CD14-positive monocyte (primary cell): ENCODE measurements around the gene FNDC1. TPM values are rescaled to one million over a fixed set of nuclear protein-coding genes. Genes with fewer than 3 reads are reported as not detected.

Experiments
- DNase-seq, 3 donors: peaks; one replicate each; pipeline ENCODE4 v3.0.0-alpha.2; 2011 to 2022
- H2AFZ ChIP-seq: 2 replicates; pipeline ENCODE4 v1.6.0; 2012; ENCODE audit warnings: mild to moderate bottlenecking, low read depth, low read length, inconsistent platforms; ENCODE audit not compliant: insufficient read depth, poor library complexity, severe bottlenecking
- H3K27ac ChIP-seq, 2 donors: 1 replicate in 1 of 2; 2 replicates in 1 of 2; pipeline ENCODE4 v1.5.1; 2012 to 2013; ENCODE audit warnings: low read length in 2 of 2, control low read depth in 1 of 2, inconsistent platforms in 1 of 2, low read depth in 1 of 2, mild to moderate bottlenecking in 1 of 2
- H3K27me3 ChIP-seq, 2 donors: one replicate each; pipeline versions ENCODE4 v1.6.0 to v1.6.1; 2011 to 2013; ENCODE audit warnings: low read length in 2 of 2; ENCODE audit not compliant: control insufficient read depth in 2 of 2, insufficient read depth in 2 of 2
- H3K36me3 ChIP-seq, 2 donors: replicated peaks in 1 of 2; 1 replicate in 1 of 2; 2 replicates in 1 of 2; pipeline versions ENCODE4 v1.5.1 to v1.6.1; 2012 to 2013; ENCODE audit warnings: low read length in 2 of 2, control low read depth in 1 of 2, inconsistent platforms in 1 of 2, mild to moderate bottlenecking in 1 of 2; ENCODE audit not compliant: insufficient read depth in 2 of 2, control insufficient read depth in 1 of 2
- H3K4me1 ChIP-seq, 2 donors: 1 replicate in 1 of 2; 2 replicates in 1 of 2; pipeline versions ENCODE4 v1.5.1 to v1.6.1; 2012 to 2013; ENCODE audit warnings: low read length in 2 of 2, control low read depth in 1 of 2, inconsistent platforms in 1 of 2, mild to moderate bottlenecking in 1 of 2, moderate library complexity in 1 of 2; ENCODE audit not compliant: insufficient read depth in 2 of 2, control insufficient read depth in 1 of 2
- H3K4me2 ChIP-seq: replicated peaks from 2 replicates; pipeline ENCODE3; 2012; ENCODE audit warnings: low read length, moderate library complexity, mild to moderate bottlenecking; ENCODE audit not compliant: poor library complexity, severe bottlenecking; ENCODE audit errors: extremely low read depth
- H3K4me3 ChIP-seq, 3 experiments: fragments of 200-600 bp in 1 of 3; sonication (generic) in 1 of 3; replicated peaks in 1 of 3; 1 replicate in 2 of 3; 2 replicates in 1 of 3; pipeline ENCODE4 v1.5.1; 2011 to 2013; ENCODE audit warnings: low read length in 3 of 3, mild to moderate bottlenecking in 3 of 3, control low read depth in 2 of 3, low read depth in 2 of 3, inconsistent platforms in 1 of 3, moderate library complexity in 1 of 3
- H3K79me2 ChIP-seq: 2 replicates; pipeline ENCODE4 v1.6.0; 2012; ENCODE audit warnings: mild to moderate bottlenecking, control low read depth, inconsistent platforms, low read length, moderate library complexity; ENCODE audit not compliant: insufficient read depth
- H3K9ac ChIP-seq: 2 replicates; pipeline ENCODE4 v1.6.0; 2017; ENCODE audit warnings: low read length, mild to moderate bottlenecking; ENCODE audit not compliant: insufficient read depth, poor library complexity, severe bottlenecking
- H3K9me3 ChIP-seq, 2 donors: replicated peaks in 1 of 2; 1 replicate in 1 of 2; 2 replicates in 1 of 2; pipeline versions ENCODE4 v1.5.1 to v1.6.1; 2012 to 2013; ENCODE audit warnings: low read length in 2 of 2, control low read depth in 1 of 2; ENCODE audit not compliant: control insufficient read depth in 1 of 2, insufficient read depth in 1 of 2
- H4K20me1 ChIP-seq: 2 replicates; pipeline ENCODE4 v1.6.0; 2012; ENCODE audit warnings: mild to moderate bottlenecking, low read length, control low read depth, moderate library complexity; ENCODE audit not compliant: insufficient read depth
- H3K27ac Mint-ChIP-seq, 7 donors: one replicate each; pipeline ENCODE4 v1.8.0; 2020; ENCODE audit warnings: mild to moderate bottlenecking in 7 of 7, mixed read lengths in 7 of 7, moderate library complexity in 6 of 7, inconsistent platforms in 2 of 7
- H3K27me3 Mint-ChIP-seq, 3 donors: one replicate each; pipeline ENCODE4 v1.8.0; 2021 to 2022; ENCODE audit warnings: low read depth in 3 of 3, mild to moderate bottlenecking in 3 of 3, mixed read lengths in 3 of 3, moderate library complexity in 3 of 3, inconsistent platforms in 1 of 3
- H3K36me3 Mint-ChIP-seq, 2 donors: one replicate each; pipeline ENCODE4 v1.8.0; 2020; ENCODE audit warnings: mixed read lengths in 2 of 2, inconsistent platforms in 1 of 2, mild to moderate bottlenecking in 1 of 2
- H3K4me1 Mint-ChIP-seq: one replicate; pipeline ENCODE4 v1.8.0; 2020; ENCODE audit warnings: mild to moderate bottlenecking, mixed read lengths
- H3K4me3 Mint-ChIP-seq, 2 donors: one replicate each; pipeline ENCODE4 v1.8.0; 2020; ENCODE audit warnings: mild to moderate bottlenecking in 2 of 2, mixed read lengths in 2 of 2, moderate library complexity in 1 of 2
- H3K9me3 Mint-ChIP-seq, 7 donors: one replicate each; pipeline ENCODE4 v1.8.0; 2020 to 2022; ENCODE audit warnings: mixed read lengths in 7 of 7, mild to moderate bottlenecking in 6 of 7, moderate library complexity in 6 of 7, inconsistent platforms in 2 of 7
- WGBS: methylation state at CpG from one replicate; pipeline ENCODE4 v1.1.5; 2013; ENCODE audit warnings: missing lambda C conversion rate; ENCODE audit not compliant: insufficient coverage; 5-methylcytosine and 5-hydroxymethylcytosine counted together
- intact Hi-C, 2 donors: fragments of 100-400 bp; cut with micrococcal nuclease; formaldehyde crosslinking; loops; one replicate each; pipeline versions ENCODE4 v1.15.0 to v1.15.1; 2023
- polyA plus RNA-seq, 3 donors: library from polyadenylated mRNA; depleted of rRNA in 1 of 3; unstranded in 2 of 3; stranded (reverse) in 1 of 3; fragments of 300-500 nt in 2 of 3; fragments of >200 nt in 1 of 3; fragmentation: Illumina TruSeq in 2 of 3; gene quantifications; 1 replicate in 2 of 3; 2 replicates in 1 of 3; pipeline ENCODE4 v1.2.3, GENCODE V29; 2012 to 2021
- TF ChIP-seq, protein P1 (sequence below): fragments of 200-600 bp; IDR thresholded peaks from one replicate; pipeline ENCODE4 v1.8.0; 2022; ENCODE audit warnings: antibody characterized with exemption, mild to moderate bottlenecking

The FNDC1 gene
- polyA plus RNA-seq, 3 donors: not detected

DNA sequence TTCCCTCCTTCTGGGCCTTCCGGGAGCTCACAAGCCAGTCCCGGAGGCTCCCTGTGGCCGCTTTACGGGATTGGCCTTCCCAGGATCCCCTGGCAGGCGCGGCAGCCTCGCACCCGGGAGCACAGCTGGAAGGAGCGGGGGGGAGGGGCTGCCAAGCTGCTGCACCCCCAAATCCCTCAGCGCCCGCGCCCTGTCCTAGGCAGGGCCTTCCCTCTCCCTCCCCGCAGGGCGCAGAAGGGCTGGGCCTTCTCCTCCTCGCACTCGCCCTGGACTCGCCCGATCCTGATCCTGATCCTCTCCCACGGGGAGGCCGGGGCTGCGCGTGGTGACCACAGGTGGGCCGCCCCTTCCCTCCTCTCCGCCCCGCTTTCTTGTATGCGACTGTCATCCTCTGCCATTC lies 146.4 kb downstream of the FNDC1 start:
- no peak for DNase-seq
- Mint-ChIP-seq H3K27ac (no peak overlapping the region), H3K27me3 (peaks cover 4 to 5% (median 5%) of the 10 kb centered on the region in 3 donors), H3K9me3 (peaks cover 0 to 9% (median 2%) of the 10 kb centered on the region in 7 donors), H3K36me3 (no peaks in the 10 kb centered on the region), H3K4me1 (no peaks in the 10 kb centered on the region), H3K4me3 (no peak overlapping the region)
- H3K27ac ChIP-seq: no peak overlapping the region
- H3K9ac ChIP-seq: no peak overlapping the region
- WGBS: 87% methylated on average over 23 of the region's 26 CpGs
- no peaks in the 10 kb centered on the region for H3K4me1 ChIP-seq
- H3K27me3 ChIP-seq: no peaks in the 10 kb centered on the region
- H3K4me3 ChIP-seq: no peak overlapping the region
- no peaks in the 10 kb centered on the region for H3K79me2 ChIP-seq
- no peak overlapping the region for H2AFZ ChIP-seq
- intact Hi-C loops: no loop called here
- no peaks in the 10 kb centered on the region for H3K36me3 ChIP-seq
- TF ChIP-seq, protein P1, sequence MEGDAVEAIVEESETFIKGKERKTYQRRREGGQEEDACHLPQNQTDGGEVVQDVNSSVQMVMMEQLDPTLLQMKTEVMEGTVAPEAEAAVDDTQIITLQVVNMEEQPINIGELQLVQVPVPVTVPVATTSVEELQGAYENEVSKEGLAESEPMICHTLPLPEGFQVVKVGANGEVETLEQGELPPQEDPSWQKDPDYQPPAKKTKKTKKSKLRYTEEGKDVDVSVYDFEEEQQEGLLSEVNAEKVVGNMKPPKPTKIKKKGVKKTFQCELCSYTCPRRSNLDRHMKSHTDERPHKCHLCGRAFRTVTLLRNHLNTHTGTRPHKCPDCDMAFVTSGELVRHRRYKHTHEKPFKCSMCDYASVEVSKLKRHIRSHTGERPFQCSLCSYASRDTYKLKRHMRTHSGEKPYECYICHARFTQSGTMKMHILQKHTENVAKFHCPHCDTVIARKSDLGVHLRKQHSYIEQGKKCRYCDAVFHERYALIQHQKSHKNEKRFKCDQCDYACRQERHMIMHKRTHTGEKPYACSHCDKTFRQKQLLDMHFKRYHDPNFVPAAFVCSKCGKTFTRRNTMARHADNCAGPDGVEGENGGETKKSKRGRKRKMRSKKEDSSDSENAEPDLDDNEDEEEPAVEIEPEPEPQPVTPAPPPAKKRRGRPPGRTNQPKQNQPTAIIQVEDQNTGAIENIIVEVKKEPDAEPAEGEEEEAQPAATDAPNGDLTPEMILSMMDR: no peak
- no peaks in the 10 kb centered on the region for H3K9me3 ChIP-seq
- no peak overlapping the region for H3K4me2 ChIP-seq
- H4K20me1 ChIP-seq: no peaks in the 10 kb centered on the region

DNA sequence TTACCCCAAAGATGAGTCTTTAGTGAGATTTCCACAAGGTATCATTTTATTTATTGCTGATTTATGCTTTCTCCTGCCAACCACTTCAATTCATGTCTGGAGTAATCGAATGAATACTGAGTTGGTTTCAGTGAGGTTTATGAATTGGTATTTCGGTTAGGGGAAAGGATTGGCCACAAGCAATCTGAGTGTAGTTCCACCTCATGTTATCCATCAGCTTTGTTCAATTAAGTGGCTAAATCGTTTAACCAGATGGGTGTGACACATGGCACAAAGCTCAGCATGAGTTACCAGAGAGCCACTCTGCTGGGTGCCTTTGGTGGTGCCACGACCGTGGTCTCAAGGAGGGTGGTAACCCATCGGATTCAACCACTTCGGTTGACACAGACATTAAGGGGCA lies 148.2 kb downstream of the FNDC1 start:
- no peak for DNase-seq
- H3K36me3 Mint-ChIP-seq: no peaks in the 10 kb centered on the region
- Histone ChIP-seq H3K79me2 (no peaks in the 10 kb centered on the region), H4K20me1 (no peaks in the 10 kb centered on the region), H3K27ac (no peak overlapping the region), H3K4me2 (no peak overlapping the region), H3K9ac (no peak overlapping the region), H3K4me1 (no peaks in the 10 kb centered on the region), H2AFZ (no peak overlapping the region), H3K27me3 (no peaks in the 10 kb centered on the region), H3K36me3 (no peaks in the 10 kb centered on the region), H3K9me3 (no peaks in the 10 kb centered on the region), H3K4me3 (no peak overlapping the region)
- peaks cover 0 to 9% (median 0%) of the 10 kb centered on the region in 7 donors for H3K9me3 Mint-ChIP-seq
- TF ChIP-seq, protein P1: no peak
- H3K27me3 Mint-ChIP-seq: peaks cover 4 to 5% (median 5%) of the 10 kb centered on the region in 3 donors
- 82% methylated on average over 4 of the region's 7 CpGs for WGBS
- intact Hi-C loops: no loop called here
- H3K4me3 Mint-ChIP-seq: no peak overlapping the region
- H3K4me1 Mint-ChIP-seq: no peaks in the 10 kb centered on the region
- H3K27ac Mint-ChIP-seq: no peak overlapping the region
